WTC11 (cell line): ENCODE results near the gene IRF1. TPM values are rescaled to one million over a fixed set of nuclear protein-coding genes. Genes with fewer than 3 reads are reported as not detected.

Experiments
- ATAC-seq: fragments of 200-7000 bp; cut with Tn5 transposase; 2 replicates; pipeline ENCODE4 v1.10.0; 2021; ENCODE audit warnings: mild to moderate bottlenecking, moderate library complexity
- CTCF ChIA-PET: fragments of 300-600 bp; sonication (Branson Sonifier 250); formaldehyde crosslinking; loops from one replicate; lab custom pipeline; 2021; ENCODE audit warnings: antibody characterized with exemption; lab: Charles Lee
- POLR2A ChIA-PET: fragments of 350-600 bp; sonication (Branson Sonifier 250); formaldehyde crosslinking; loops from one replicate; lab custom pipeline; 2021; ENCODE audit warnings: antibody characterized with exemption; lab: Charles Lee
- DNase-seq: peaks from one replicate; pipeline ENCODE4 v3.0.0; 2021; ENCODE audit warnings: low spot score
- H3K27ac Mint-ChIP-seq: 2 replicates; pipeline ENCODE4 v1.8.0; 2021; ENCODE audit warnings: mixed read lengths
- H3K27me3 Mint-ChIP-seq: 2 replicates; pipeline ENCODE4 v1.8.0; 2021; ENCODE audit warnings: low read depth, mild to moderate bottlenecking, moderate library complexity, mixed read lengths
- H3K36me3 Mint-ChIP-seq: 2 replicates; pipeline ENCODE4 v1.8.0; 2021; ENCODE audit warnings: mixed read lengths
- H3K4me1 Mint-ChIP-seq: 2 replicates; pipeline ENCODE4 v1.8.0; 2022; ENCODE audit warnings: mixed read lengths
- H3K4me3 Mint-ChIP-seq: 2 replicates; pipeline ENCODE4 v1.8.0; 2021; ENCODE audit warnings: mild to moderate bottlenecking, moderate library complexity, mixed read lengths
- H3K9me3 Mint-ChIP-seq: 2 replicates; pipeline ENCODE4 v1.8.0; 2021; ENCODE audit warnings: mixed read lengths
- CTCF ChIP-seq: fragments of 200-600 bp; IDR thresholded peaks from 2 replicates; pipeline ENCODE4 v1.8.0; 2022; ENCODE audit warnings: antibody characterized with exemption
- EMX1 ChIP-seq: fragments of 250-450 bp; sonication (Bioruptor Pico); IDR thresholded peaks from 2 replicates; pipeline ENCODE4 v1.8.0; 2021; ENCODE audit warnings: mild to moderate bottlenecking
- ETV6 ChIP-seq: sonication (generic); formaldehyde crosslinking; IDR thresholded peaks from 2 replicates; pipeline ENCODE4 v1.8.1; 2022; ENCODE audit warnings: mild to moderate bottlenecking, missing genetic modification reagents
- GTF2I ChIP-seq: fragments of 250-450 bp; sonication (Bioruptor Pico); conservative IDR thresholded peaks from 2 replicates; pipeline ENCODE4 v1.4.0; 2021; ENCODE audit warnings: mild to moderate bottlenecking
- IRF2 ChIP-seq: sonication (generic); formaldehyde crosslinking; IDR thresholded peaks from 2 replicates; pipeline ENCODE4 v1.8.0; 2022; ENCODE audit warnings: low read depth, missing genetic modification reagents, borderline replicate concordance
- NR1H2 ChIP-seq: sonication (generic); formaldehyde crosslinking; IDR thresholded peaks from 2 replicates; pipeline ENCODE4 v1.9.0; 2021; ENCODE audit warnings: mild to moderate bottlenecking, moderate library complexity, missing genetic modification reagents
- PREB ChIP-seq: sonication (generic); formaldehyde crosslinking; IDR thresholded peaks from 2 replicates; pipeline ENCODE4 v1.8.1; 2022; ENCODE audit warnings: mild to moderate bottlenecking, missing genetic modification reagents, moderate library complexity, borderline replicate concordance
- SP1 ChIP-seq: sonication (generic); formaldehyde crosslinking; conservative IDR thresholded peaks from 2 replicates; pipeline ENCODE4 v1.8.1; 2022; ENCODE audit warnings: missing genetic modification reagents
- TEAD1 ChIP-seq: sonication (generic); formaldehyde crosslinking; IDR thresholded peaks from 2 replicates; pipeline ENCODE4 v1.8.0; 2022; ENCODE audit warnings: mild to moderate bottlenecking, missing genetic modification reagents
- USF1 ChIP-seq: sonication (generic); formaldehyde crosslinking; IDR thresholded peaks from 2 replicates; pipeline ENCODE4 v1.8.0; 2022; ENCODE audit warnings: mild to moderate bottlenecking, missing genetic modification reagents
- ZBTB43 ChIP-seq: sonication (generic); formaldehyde crosslinking; IDR thresholded peaks from 2 replicates; pipeline ENCODE4 v1.8.1; 2023; ENCODE audit warnings: mild to moderate bottlenecking, missing genetic modification reagents
- ZNF121 ChIP-seq: sonication (generic); formaldehyde crosslinking; IDR thresholded peaks from 2 replicates; pipeline ENCODE4 v1.8.0; 2023; ENCODE audit warnings: missing genetic modification reagents
- ZNF138 ChIP-seq: sonication (generic); formaldehyde crosslinking; conservative IDR thresholded peaks from 2 replicates; pipeline ENCODE4 v1.8.1; 2022; ENCODE audit warnings: mild to moderate bottlenecking, moderate library complexity, missing genetic modification reagents
- ZNF416 ChIP-seq: fragments of 250-450 bp; sonication (Bioruptor Pico); IDR thresholded peaks from 2 replicates; pipeline ENCODE4 v1.9.0; 2021; ENCODE audit warnings: mild to moderate bottlenecking, inconsistent platforms
- ZNF532 ChIP-seq: fragments of 250-450 bp; sonication (Bioruptor Pico); IDR thresholded peaks from 2 replicates; pipeline ENCODE4 v1.9.0; 2021; ENCODE audit warnings: mild to moderate bottlenecking, borderline replicate concordance
- ZNF671 ChIP-seq: fragments of 250-450 bp; sonication (Bioruptor Pico); IDR thresholded peaks from 2 replicates; pipeline ENCODE4 v1.8.0; 2021; ENCODE audit warnings: mild to moderate bottlenecking
- total RNA-seq: library from RNA; stranded (reverse); gene quantifications from 3 replicates; pipeline ENCODE4 v1.2.3, GENCODE V29; 2021

Gene IRF1
- total RNA-seq, 1 experiment from 2014 or later: 8.8 TPM

- no peak for ATAC-seq
- CTCF ChIA-PET: interaction anchor here (0.6 to 2.5 kb wide), 6 partner anchors 17 to 1442 kb away, joined by 3 to 9 read pairs (median 5); partner anchors contain the start of gene IRF1
- no peaks in the 10 kb centered on the region for H3K27me3 Mint-ChIP-seq
- H3K4me1 Mint-ChIP-seq: peaks cover 22% of the 10 kb centered on the region
- no peak overlapping the region for H3K27ac Mint-ChIP-seq
- no peak overlapping the region for H3K4me3 Mint-ChIP-seq
- peaks cover 11% of the 10 kb centered on the region for H3K9me3 Mint-ChIP-seq
- H3K36me3 Mint-ChIP-seq: peaks cover 10% of the 10 kb centered on the region
- no peak for TF ChIP-seq PREB (CRISPR knock-in tag)
- 0 out of 2 replicates have a peak, but pooled peaks have one; percentile 26 for TF ChIP-seq GTF2I
- TF ChIP-seq, all 79 proteins: peak for 1
- no peak for DNase-seq
- POLR2A ChIA-PET: no interaction called here
Observed at GRCh38 chr5:132473019-132473531, 17.5 kb downstream of the IRF1 start.

- H3K9me3 Mint-ChIP-seq: peaks cover 11% of the 10 kb centered on the region
- H3K27ac Mint-ChIP-seq: no peak overlapping the region
- DNase-seq: no peak
- CTCF ChIA-PET: interaction anchor here (2.1 kb wide), 1 partner anchor 18 kb away, joined by 6 read pairs; the partner anchor contains the start of gene IRF1
- no peaks in the 10 kb centered on the region for H3K27me3 Mint-ChIP-seq
- POLR2A ChIA-PET: no interaction called here
- no peak for TF ChIP-seq USF1 (CRISPR knock-in tag)
- TF ChIP-seq ETV6 (CRISPR knock-in tag): no peak
- no peak for TF ChIP-seq ZNF671 (CRISPR knock-in tag)
- no peak for TF ChIP-seq ZNF121 (CRISPR knock-in tag)
- no peak for TF ChIP-seq CTCF
- TF ChIP-seq NR1H2 (CRISPR knock-in tag): no peak
- TF ChIP-seq SP1 (CRISPR knock-in tag): no peak
- no peak for TF ChIP-seq TEAD1 (CRISPR knock-in tag)
- no peak for TF ChIP-seq IRF2 (CRISPR knock-in tag)
- no peak for TF ChIP-seq EMX1
- TF ChIP-seq ZBTB43: no peak
- no peak for TF ChIP-seq ZNF532 (CRISPR knock-in tag)
- TF ChIP-seq ZNF416 (CRISPR knock-in tag): no peak
- TF ChIP-seq ZNF138 (CRISPR knock-in tag): no peak
- peaks cover 10% of the 10 kb centered on the region for H3K36me3 Mint-ChIP-seq
- no peak overlapping the region for H3K4me3 Mint-ChIP-seq
- H3K4me1 Mint-ChIP-seq: peaks cover 22% of the 10 kb centered on the region
- no peak for ATAC-seq
Observed at GRCh38 chr5:132472431-132472830, 18.1 kb downstream of the IRF1 start.
